ENCODE results near the gene DHRSX.

Gene DHRSX, protein sequence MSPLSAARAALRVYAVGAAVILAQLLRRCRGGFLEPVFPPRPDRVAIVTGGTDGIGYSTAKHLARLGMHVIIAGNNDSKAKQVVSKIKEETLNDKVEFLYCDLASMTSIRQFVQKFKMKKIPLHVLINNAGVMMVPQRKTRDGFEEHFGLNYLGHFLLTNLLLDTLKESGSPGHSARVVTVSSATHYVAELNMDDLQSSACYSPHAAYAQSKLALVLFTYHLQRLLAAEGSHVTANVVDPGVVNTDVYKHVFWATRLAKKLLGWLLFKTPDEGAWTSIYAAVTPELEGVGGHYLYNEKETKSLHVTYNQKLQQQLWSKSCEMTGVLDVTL

DNA sequence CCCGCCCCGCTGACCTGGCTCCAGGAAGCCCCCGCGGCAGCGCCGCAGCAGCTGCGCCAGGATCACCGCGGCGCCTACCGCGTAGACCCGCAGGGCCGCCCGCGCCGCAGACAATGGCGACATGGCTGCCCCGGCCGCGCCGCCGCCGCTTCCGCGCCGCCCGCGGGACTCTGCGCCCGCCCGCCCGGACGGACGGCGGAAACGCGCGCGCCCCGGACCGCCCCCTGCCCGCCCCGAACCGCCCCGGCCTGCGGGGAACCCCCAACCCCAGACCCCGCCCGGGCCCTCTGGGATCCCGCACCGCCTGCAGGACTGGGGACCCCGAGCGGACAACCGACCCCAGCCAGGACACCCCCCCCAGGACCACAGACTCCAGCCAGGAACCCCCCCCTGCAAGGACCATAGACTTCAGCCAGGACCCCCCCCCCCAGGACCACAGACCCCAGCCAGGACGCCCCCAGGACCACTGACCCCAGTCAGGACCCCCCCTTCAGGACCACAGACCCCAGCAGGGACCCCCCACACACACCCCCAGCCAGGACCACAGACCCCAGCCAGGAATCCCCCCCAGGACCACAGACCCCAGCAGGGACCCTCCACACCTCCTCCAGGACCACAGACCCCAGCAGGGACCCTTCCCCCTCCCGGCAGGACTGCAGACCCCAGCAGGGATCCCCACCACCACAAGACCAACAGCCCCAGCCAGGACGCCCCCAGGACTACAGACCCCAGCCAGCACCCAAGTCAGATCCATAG is at the start of gene DHRSX, which contains the start of gene ZBED1:
DHRSX (minus strand) TSS at position 174 of the 756 bp plus-strand sequence; CDS start at position 123, 51 bp downstream.
ZBED1 (minus strand) TSS at position 174 of the 756 bp plus-strand sequence. CDS start 10,257 bp downstream, outside the sequence.
- Mint-ChIP-seq H3K36me3 (no peaks in the 10 kb centered on the region), H3K4me3 (peak within 1 kb of the TSS; percentile 85), H3K9me3 (ENCODE audit: low read depth) (no peaks in the 10 kb centered on the region), H3K27ac (peak within 1 kb of the TSS; percentile 87), H3K4me1 (ENCODE audit: low read depth) (peaks cover 24% of the 10 kb centered on the region), H3K27me3 (no peaks in the 10 kb centered on the region)

DNA sequence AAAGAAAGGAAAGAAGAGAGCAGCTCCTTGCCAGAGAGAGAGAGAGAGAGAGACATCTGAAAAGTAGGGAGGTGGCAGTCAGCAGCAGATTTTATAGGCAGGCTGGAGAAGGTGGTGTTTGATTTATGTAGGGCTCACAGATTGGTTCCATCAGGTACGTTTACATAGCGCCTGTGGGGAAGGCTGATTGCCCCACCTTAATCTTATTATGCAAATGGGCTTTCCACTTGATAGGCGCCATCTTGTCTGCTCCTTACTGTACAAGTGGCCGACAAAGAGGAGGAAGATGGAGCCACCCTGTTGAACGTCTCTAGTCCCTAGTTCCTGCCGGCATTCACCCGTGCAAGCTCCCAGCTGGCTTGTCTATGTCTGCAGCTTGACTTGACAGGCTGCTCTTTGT is 49.1 kb upstream of the DHRSX start:
- Mint-ChIP-seq H3K9me3 (ENCODE audit: low read depth) (peaks cover under 1% of the 10 kb centered on the region), H3K4me3 (no peak overlapping the region), H3K27ac (no peak overlapping the region), H3K27me3 (peaks cover 6% of the 10 kb centered on the region), H3K4me1 (ENCODE audit: low read depth) (no peaks in the 10 kb centered on the region), H3K36me3 (no peaks in the 10 kb centered on the region)

DNA sequence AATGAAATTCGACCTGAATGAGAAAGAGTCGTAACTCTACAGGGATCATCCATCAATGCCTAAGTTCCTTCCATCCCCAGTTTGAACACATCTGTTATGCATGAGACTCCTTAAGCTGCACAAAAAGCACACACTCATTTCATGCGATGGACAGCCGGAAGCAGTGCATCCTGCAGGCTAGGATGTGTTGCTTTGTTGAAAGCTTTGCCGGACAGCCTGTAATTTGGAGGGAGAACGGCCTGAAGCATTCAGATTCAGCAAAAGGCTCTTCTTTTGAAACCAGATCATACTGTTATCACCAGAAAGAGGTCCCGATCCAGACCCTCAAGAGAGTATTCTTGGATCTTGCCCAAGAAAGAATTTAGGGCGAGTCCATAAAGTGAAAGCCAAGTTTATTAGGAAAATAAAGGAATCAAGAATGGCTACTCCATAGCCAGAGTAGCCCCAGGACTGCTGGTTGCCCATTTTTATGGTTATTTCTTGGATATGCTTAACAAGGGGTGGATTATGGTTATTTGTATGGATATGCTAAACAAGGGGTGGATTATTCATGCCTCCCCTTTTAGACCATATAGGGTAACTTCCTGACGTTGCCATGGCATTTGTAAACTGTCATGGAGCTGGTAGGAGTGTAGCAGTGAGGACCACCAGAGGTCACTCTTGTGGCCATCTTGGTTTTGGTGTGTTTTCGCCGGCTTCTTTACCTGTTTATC is 48.1 kb upstream of the DHRSX start:
- Mint-ChIP-seq H3K27me3 (peaks cover 4% of the 10 kb centered on the region), H3K4me1 (ENCODE audit: low read depth) (no peaks in the 10 kb centered on the region), H3K36me3 (no peaks in the 10 kb centered on the region), H3K27ac (no peak overlapping the region), H3K4me3 (no peak overlapping the region), H3K9me3 (ENCODE audit: low read depth) (no peaks in the 10 kb centered on the region)

DNA sequence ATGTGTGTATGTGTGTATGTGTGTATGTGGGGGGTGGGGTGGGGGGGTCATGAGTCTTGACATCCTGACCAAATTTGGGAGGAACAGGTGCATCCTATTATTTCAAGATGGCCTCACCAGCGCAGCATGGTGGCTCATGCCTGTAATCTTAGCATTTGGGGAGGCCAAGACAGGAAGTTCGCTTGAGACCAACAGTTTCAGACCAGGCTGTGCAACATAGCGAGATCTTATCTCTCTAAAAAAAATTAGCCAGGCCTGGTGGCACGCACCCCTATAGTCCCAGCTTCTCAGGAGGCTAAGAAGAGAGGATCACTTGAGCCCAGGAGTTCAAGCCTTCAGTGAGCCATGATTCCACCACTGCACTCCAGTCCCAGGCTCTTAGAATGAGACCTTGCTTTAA is 47.0 kb upstream of the DHRSX start:
- Mint-ChIP-seq H3K36me3 (no peaks in the 10 kb centered on the region), H3K9me3 (ENCODE audit: low read depth) (no peaks in the 10 kb centered on the region), H3K27ac (no peak overlapping the region), H3K27me3 (peaks cover 4% of the 10 kb centered on the region), H3K4me1 (ENCODE audit: low read depth) (no peaks in the 10 kb centered on the region), H3K4me3 (no peak overlapping the region)

DNA sequence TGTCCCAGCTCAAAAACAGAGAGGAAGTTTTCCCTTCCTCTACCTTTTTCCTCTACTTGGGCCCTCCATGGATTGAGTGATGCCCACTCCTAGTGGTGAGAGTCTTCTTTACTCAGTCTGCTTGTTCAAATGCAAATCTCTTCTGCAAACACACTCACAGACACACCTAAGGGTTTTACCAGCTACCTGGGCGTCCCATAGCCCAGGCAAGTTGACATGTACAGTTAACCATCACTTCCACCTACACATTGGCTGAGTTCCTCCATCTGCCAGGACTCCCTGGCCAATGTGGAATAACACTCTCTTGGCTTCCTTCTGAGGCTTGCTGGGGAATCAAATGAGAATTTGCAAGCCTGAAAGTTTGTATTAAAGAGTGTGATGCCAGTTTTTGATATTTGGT is 45.7 kb upstream of the DHRSX start:
- no peaks in the 10 kb centered on the region for H3K9me3 Mint-ChIP-seq (ENCODE audit: low read depth)
- H3K4me1 Mint-ChIP-seq (ENCODE audit: low read depth): no peaks in the 10 kb centered on the region
- peaks cover 2% of the 10 kb centered on the region for H3K27me3 Mint-ChIP-seq

DNA sequence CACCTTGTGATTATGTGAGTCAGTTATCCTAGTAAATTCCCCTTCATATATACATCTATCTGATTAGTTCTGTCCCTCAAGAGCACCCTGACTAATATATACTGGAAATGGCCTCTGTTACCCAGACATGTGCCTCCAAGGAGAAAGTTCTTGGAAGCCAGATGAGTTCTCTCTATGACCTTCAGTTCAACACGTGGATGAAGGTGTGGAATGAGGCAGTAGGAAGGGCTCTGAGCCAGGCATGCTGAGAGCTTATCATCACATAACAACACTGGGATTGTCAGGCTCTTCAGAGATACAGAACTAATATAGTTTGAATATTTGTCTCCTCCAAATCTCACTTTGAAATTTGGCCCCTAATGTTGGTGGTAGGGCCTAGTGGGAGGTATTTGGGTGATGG is 44.4 kb upstream of the DHRSX start:
- H3K36me3 Mint-ChIP-seq: no peaks in the 10 kb centered on the region
- H3K4me1 Mint-ChIP-seq (ENCODE audit: low read depth): no peaks in the 10 kb centered on the region
- H3K27ac Mint-ChIP-seq: no peak overlapping the region
- H3K27me3 Mint-ChIP-seq: peaks cover 2% of the 10 kb centered on the region
- no peak overlapping the region for H3K4me3 Mint-ChIP-seq
- H3K9me3 Mint-ChIP-seq (ENCODE audit: low read depth): no peaks in the 10 kb centered on the region

More for the DNA sequence above, 45.7 kb upstream of the DHRSX start:
- Mint-ChIP-seq H3K27ac (no peak overlapping the region), H3K4me3 (no peak overlapping the region), H3K36me3 (no peaks in the 10 kb centered on the region)

DNA sequence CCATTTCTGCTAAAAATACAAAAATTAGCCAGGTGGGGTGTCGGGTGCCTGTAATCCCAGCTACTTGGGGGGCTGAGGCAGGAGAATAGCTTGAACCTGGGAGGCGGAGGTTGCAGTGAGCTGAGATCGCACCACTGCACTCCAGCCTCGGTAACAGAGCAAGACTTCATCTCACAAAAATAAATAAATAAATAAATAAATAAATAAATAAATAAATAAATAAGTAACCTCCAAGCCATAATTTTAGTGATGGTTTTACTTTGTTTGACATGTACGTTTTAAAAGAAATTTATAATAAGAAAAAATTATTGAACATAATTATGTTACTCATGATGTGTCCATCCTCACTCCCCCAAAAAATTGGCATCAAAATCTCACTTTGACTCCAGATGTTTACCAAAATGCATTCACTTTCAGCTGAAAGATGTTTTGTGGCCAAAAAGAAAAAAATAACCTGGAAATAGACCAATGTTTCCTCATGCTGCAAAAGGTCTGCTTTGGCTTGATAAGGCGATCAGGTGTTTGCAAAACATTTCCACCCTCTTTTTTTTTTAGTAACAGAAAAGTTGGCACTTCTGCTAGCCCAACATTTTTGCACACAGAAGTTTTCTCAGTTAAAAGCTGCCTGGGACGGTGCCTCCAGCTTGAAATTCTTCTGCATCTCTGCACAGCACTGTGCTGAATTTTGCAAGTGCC is 42.2 kb upstream of the DHRSX start:
- Mint-ChIP-seq H3K4me3 (no peak overlapping the region), H3K9me3 (ENCODE audit: low read depth) (no peaks in the 10 kb centered on the region), H3K27ac (no peak overlapping the region), H3K4me1 (ENCODE audit: low read depth) (no peaks in the 10 kb centered on the region), H3K27me3 (peaks cover 4% of the 10 kb centered on the region), H3K36me3 (no peaks in the 10 kb centered on the region)

DNA sequence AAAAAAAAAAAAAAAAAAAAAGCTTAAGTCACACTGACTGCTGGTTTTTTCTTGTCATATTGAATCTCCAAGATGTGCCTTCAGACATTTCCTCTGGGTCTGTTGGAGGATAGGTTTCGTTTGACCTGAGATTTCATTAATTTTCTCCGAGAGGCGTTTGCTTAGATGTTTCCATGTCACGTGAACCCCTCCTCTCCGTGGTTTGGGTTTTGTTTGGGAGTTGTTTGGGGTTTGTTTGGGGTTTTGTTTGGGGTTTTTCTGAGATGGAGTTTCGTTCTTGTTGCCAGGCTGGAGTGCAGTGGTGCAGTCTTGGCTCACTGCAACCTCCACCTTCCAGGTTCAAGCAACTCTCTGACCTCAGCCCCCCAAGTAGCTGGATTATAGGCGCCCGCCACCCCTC is 40.8 kb upstream of the DHRSX start:
- no peaks in the 10 kb centered on the region for H3K9me3 Mint-ChIP-seq (ENCODE audit: low read depth)
- no peaks in the 10 kb centered on the region for H3K4me1 Mint-ChIP-seq (ENCODE audit: low read depth)
- H3K27ac Mint-ChIP-seq: no peak overlapping the region
- no peak overlapping the region for H3K4me3 Mint-ChIP-seq
- no peaks in the 10 kb centered on the region for H3K36me3 Mint-ChIP-seq
- peaks cover 4% of the 10 kb centered on the region for H3K27me3 Mint-ChIP-seq

DNA sequence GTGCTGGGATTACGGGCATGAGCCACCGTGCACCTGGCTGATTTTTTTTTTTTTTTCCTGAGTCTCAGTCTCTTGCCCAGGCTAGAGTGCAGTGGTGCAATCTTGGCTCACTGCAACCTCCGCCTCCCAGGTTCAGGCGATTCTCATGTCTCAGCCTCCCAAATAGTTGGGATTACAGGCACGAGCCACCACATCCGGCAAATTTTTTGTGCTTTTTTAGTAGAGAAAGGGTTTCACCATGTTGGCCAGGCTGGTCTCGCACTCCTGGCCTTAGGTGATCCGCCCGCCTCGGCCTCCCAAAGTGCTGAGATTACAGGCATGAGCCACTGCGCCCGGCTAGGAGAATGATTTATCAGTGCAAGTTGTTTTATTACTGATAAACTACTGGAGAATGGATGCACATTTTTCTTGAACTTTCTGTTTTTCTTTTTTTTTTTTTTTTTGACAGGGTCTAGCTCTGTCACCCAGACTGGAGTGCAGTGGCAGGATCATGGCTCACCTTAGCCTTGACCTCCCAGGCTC is 39.7 kb upstream of the DHRSX start:
- H3K27me3 Mint-ChIP-seq: peaks cover 4% of the 10 kb centered on the region
- H3K4me1 Mint-ChIP-seq (ENCODE audit: low read depth): no peaks in the 10 kb centered on the region
- no peak overlapping the region for H3K4me3 Mint-ChIP-seq
- H3K9me3 Mint-ChIP-seq (ENCODE audit: low read depth): no peaks in the 10 kb centered on the region
- no peaks in the 10 kb centered on the region for H3K36me3 Mint-ChIP-seq
- no peak overlapping the region for H3K27ac Mint-ChIP-seq

DNA sequence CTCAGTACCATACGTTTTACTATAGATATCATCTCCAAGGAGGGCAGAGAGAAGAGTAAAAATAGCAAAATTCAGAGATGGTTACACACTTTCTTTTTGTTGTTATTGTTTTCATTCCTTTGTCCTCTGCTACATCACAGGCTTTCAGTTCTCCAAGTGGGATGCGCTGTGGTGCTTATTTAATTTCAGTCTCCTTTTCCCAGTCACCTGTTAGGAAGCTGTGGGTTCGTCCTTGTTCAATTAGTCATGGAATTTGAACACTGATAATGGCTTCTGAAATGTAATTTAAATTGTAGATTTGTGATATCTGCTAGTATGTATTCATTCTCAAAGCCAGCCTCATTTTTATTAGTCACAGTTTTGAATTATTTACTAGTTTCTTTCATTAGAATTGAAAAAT is 38.8 kb upstream of the DHRSX start:
- Mint-ChIP-seq H3K36me3 (no peaks in the 10 kb centered on the region), H3K27me3 (peaks cover 4% of the 10 kb centered on the region), H3K4me3 (no peak overlapping the region), H3K4me1 (ENCODE audit: low read depth) (no peaks in the 10 kb centered on the region), H3K27ac (no peak overlapping the region), H3K9me3 (ENCODE audit: low read depth) (no peaks in the 10 kb centered on the region)

DNA sequence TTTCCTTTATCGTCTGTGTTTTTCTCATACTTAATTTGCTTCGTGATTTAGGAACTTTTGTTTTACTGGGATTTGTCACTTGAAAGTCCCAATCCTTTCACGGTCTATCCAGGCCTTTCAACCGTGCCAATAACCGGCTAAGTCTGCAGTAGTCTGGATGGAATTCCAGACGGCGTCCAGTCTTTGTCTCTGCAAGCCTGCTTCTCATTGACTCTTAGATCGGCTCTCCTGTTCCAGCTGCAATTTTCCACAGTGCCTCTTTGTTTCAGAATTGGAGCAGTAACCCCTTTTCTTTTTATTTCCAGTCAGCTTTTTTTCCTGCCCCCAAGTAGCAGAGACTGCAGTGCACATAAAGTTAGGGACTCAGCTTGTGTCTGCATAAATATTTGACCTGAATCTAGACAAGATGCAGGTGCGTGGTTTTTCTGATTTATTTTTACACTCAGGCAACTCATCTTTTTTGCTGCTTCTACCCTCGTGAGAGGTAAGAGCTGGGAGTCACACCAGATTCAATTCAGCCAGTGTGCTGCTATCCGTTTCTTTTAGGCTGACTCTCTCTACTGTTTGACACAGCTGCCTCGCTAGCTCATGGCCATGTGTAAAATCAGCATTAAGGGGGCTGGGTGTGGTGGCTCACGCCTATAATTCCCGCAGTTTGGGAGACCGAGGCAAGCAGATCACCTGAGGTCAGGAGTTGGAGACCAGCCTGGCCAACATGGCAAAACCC is 37.4 kb upstream of the DHRSX start:
- Mint-ChIP-seq H3K4me3 (no peak overlapping the region), H3K4me1 (ENCODE audit: low read depth) (no peaks in the 10 kb centered on the region), H3K27me3 (peaks cover 4% of the 10 kb centered on the region), H3K36me3 (no peaks in the 10 kb centered on the region), H3K9me3 (ENCODE audit: low read depth) (no peaks in the 10 kb centered on the region), H3K27ac (no peak overlapping the region)

DNA sequence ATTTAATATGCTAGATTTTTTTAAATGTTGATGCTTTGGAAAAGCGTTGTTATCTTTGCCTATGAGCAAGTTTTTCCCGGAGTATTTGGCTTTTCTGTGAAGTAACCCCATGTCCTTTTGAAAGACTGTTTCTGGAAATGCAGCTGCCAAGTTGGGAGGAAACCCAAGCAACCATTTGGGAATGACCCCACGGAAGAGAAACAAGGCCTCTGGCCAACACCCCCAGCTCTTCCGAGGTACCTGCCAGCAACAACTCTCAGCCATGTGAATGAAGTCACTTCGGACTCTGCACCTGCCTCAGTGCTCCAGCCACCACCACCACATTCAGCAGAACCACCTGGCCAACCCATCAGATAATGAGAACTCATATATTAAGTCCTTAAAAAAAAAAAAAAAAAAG is 36.2 kb upstream of the DHRSX start:
- Mint-ChIP-seq H3K36me3 (no peaks in the 10 kb centered on the region), H3K4me3 (no peak overlapping the region), H3K27me3 (peaks cover 4% of the 10 kb centered on the region), H3K27ac (no peak overlapping the region), H3K4me1 (ENCODE audit: low read depth) (no peaks in the 10 kb centered on the region), H3K9me3 (ENCODE audit: low read depth) (no peaks in the 10 kb centered on the region)

DNA sequence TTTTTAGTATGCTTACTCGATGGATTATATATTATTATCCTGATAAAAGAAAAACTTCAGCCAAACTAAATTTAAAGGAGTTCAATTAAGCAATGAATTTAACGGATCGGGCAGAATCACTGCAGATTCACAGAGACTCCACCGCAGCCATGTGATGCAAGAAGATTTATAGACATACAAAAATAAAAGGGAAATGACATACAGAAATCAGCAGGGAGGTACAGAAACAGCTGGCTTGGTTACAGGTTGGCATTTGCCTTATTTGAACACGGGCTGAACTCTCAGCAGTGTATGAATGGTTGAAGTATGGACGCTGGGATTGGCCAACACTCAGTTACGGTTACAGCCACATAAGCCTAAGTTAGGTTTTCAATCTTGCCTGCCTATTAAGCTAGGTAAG is 35.4 kb upstream of the DHRSX start:
- Mint-ChIP-seq H3K4me1 (ENCODE audit: low read depth) (no peaks in the 10 kb centered on the region), H3K36me3 (no peaks in the 10 kb centered on the region), H3K4me3 (no peak overlapping the region), H3K27me3 (peaks cover 4% of the 10 kb centered on the region), H3K9me3 (ENCODE audit: low read depth) (no peaks in the 10 kb centered on the region), H3K27ac (no peak overlapping the region)
